Measurements from ENCODE around the gene THBS1. TPM values are rescaled to one million over a fixed set of nuclear protein-coding genes. Genes with fewer than 3 reads are reported as not detected.

The THBS1 gene
- total and polyA plus RNA-seq, 2 experiments from 2014 or later = 82.9 to 220 TPM

- WGBS (ENCODE audit: low lambda C conversion rate, missing lambda C conversion rate) = 84% methylated on average over 3 of the region's 3 CpGs
- Histone ChIP-seq H3K4me3 (no peak overlapping the region), H3K4me1 (ENCODE audit: insufficient read depth) (peaks cover 21% of the 10 kb centered on the region), H2AFZ (no peak overlapping the region), H3K27me3 (no peaks in the 10 kb centered on the region), H3K4me2 (no peak overlapping the region), H3K27ac (no peak overlapping the region), H3K9me2 (replicated peaks; ENCODE audit: insufficient read depth) (no peaks in the 10 kb centered on the region), H4K20me1 (ENCODE audit: insufficient read depth, poor library complexity, severe bottlenecking) (no peaks in the 10 kb centered on the region), H3K9me3 (ENCODE audit: low read depth) (no peaks in the 10 kb centered on the region), H3K79me2 (no peaks in the 10 kb centered on the region), H3K36me3 (replicated peaks; ENCODE audit: insufficient read depth, low read depth) (no peaks in the 10 kb centered on the region)
- DNase-seq (ENCODE audit: low spot score) = no peak
- TF ChIP-seq CTCF (IDR thresholded peaks at IDR 0.05; ENCODE audit: poor library complexity) (no peak), EZH2phosphoT487 (IDR thresholded peaks at IDR 0.05; ENCODE audit: low read depth, severe bottlenecking, unreplicated experiment) (no peak), EZH2 (IDR thresholded peaks at IDR 0.05; ENCODE audit: borderline replicate concordance) (no peak)
These were observed 46.7 kb downstream of the THBS1 start for GRCh38 chr15:39627451-39628143.

- no peaks in the 10 kb centered on the region for H4K20me1 ChIP-seq (ENCODE audit: insufficient read depth, poor library complexity, severe bottlenecking)
- H3K4me1 ChIP-seq (ENCODE audit: insufficient read depth) = peaks cover 21% of the 10 kb centered on the region
- no peak for DNase-seq (ENCODE audit: low spot score)
These were observed 47.2 kb downstream of the THBS1 start for GRCh38 chr15:39628144-39628508.

GRCh38 chr15:39628546-39629257 lies 47.8 kb downstream of the THBS1 start:
- Histone ChIP-seq H3K4me1 (ENCODE audit: insufficient read depth) (peaks cover 21% of the 10 kb centered on the region), H3K79me2 (no peaks in the 10 kb centered on the region), H3K4me3 (no peak overlapping the region), H3K27me3 (no peaks in the 10 kb centered on the region), H3K4me2 (no peak overlapping the region), H4K20me1 (ENCODE audit: insufficient read depth, poor library complexity, severe bottlenecking) (no peaks in the 10 kb centered on the region), H2AFZ (no peak overlapping the region), H3K27ac (peak overlapping the region; percentile 56), H3K36me3 (replicated peaks; ENCODE audit: insufficient read depth, low read depth) (no peaks in the 10 kb centered on the region), H3K9me2 (replicated peaks; ENCODE audit: insufficient read depth) (no peaks in the 10 kb centered on the region), H3K9me3 (ENCODE audit: low read depth) (no peaks in the 10 kb centered on the region)
- no peak for DNase-seq (ENCODE audit: low spot score)
- 70% methylated on average over 9 of the region's 9 CpGs for WGBS (ENCODE audit: low lambda C conversion rate, missing lambda C conversion rate)
- TF ChIP-seq CTCF (IDR thresholded peaks at IDR 0.05; ENCODE audit: poor library complexity) = no peak
- no peak for TF ChIP-seq EZH2phosphoT487 (IDR thresholded peaks at IDR 0.05; ENCODE audit: low read depth, severe bottlenecking, unreplicated experiment)
- no peak for TF ChIP-seq EZH2 (IDR thresholded peaks at IDR 0.05; ENCODE audit: borderline replicate concordance)

More at GRCh38 chr15:39628144-39628508, 47.2 kb downstream of the THBS1 start:
- H3K27ac ChIP-seq = no peak overlapping the region
- H2AFZ ChIP-seq = no peak overlapping the region
- WGBS (ENCODE audit: low lambda C conversion rate, missing lambda C conversion rate) = 73% methylated on average over 5 of the region's 5 CpGs
- H3K79me2 ChIP-seq = no peaks in the 10 kb centered on the region
- no peak overlapping the region for H3K4me3 ChIP-seq
- no peak for TF ChIP-seq EZH2 (IDR thresholded peaks at IDR 0.05; ENCODE audit: borderline replicate concordance)
- TF ChIP-seq CTCF (IDR thresholded peaks at IDR 0.05; ENCODE audit: poor library complexity) = peak; percentile 21
- no peak for TF ChIP-seq EZH2phosphoT487 (IDR thresholded peaks at IDR 0.05; ENCODE audit: low read depth, severe bottlenecking, unreplicated experiment)
- H3K4me2 ChIP-seq = no peak overlapping the region
- no peaks in the 10 kb centered on the region for H3K27me3 ChIP-seq
- H3K9me3 ChIP-seq (ENCODE audit: low read depth) = no peaks in the 10 kb centered on the region
- H3K9me2 ChIP-seq (replicated peaks; ENCODE audit: insufficient read depth) = no peaks in the 10 kb centered on the region
- no peaks in the 10 kb centered on the region for H3K36me3 ChIP-seq (replicated peaks; ENCODE audit: insufficient read depth, low read depth)
